Lung (tissue), 12 donors: ENCODE data around the gene HOXC9. TPM values are rescaled to one million over a fixed set of nuclear protein-coding genes. Genes with fewer than 3 reads are reported as not detected.

ENCODE experiments used
- ATAC-seq: fragments of 200-7000 bp; cut with Tn5 transposase; one replicate; pipeline ENCODE4 v1.9.1; 2020; ENCODE audit warnings: moderate number of reproducible peaks; ENCODE audit not compliant: insufficient read depth, low FRiP score
- DNase-seq, 3 donors: peaks; one replicate each; pipeline ENCODE4 v3.0.0-alpha.2; 2013 to 2017
- H3K27ac ChIP-seq, 2 donors: one replicate each; pipeline ENCODE4 v1.5.1; 2013; ENCODE audit warnings: mild to moderate bottlenecking in 2 of 2, moderate library complexity in 2 of 2, control low read depth in 1 of 2, inconsistent platforms in 1 of 2, low read depth in 1 of 2, low read length in 1 of 2
- H3K27me3 ChIP-seq, 3 donors: one replicate each; pipeline ENCODE4 v1.5.1; 2013; ENCODE audit warnings: low read length in 2 of 3; ENCODE audit not compliant: control insufficient read depth in 3 of 3, insufficient read depth in 3 of 3
- H3K36me3 ChIP-seq, 4 donors: one replicate each; pipeline ENCODE4 v1.5.1; 2013; ENCODE audit warnings: low read length in 4 of 4, mild to moderate bottlenecking in 1 of 4, moderate library complexity in 1 of 4; ENCODE audit not compliant: control insufficient read depth in 4 of 4, insufficient read depth in 4 of 4
- H3K4me1 ChIP-seq, 5 donors: one replicate each; pipeline ENCODE4 v1.5.1; 2013; ENCODE audit warnings: low read length in 5 of 5, mild to moderate bottlenecking in 2 of 5, moderate library complexity in 1 of 5; ENCODE audit not compliant: control insufficient read depth in 5 of 5, insufficient read depth in 5 of 5
- H3K4me3 ChIP-seq: one replicate; pipeline ENCODE4 v1.5.1; 2013; ENCODE audit warnings: mild to moderate bottlenecking, control low read depth, moderate library complexity
- H3K9ac ChIP-seq, 2 donors: one replicate each; pipeline ENCODE4 v1.5.1; 2013; ENCODE audit warnings: low read length in 2 of 2, control low read depth in 1 of 2; ENCODE audit not compliant: insufficient read depth in 1 of 2
- H3K9me3 ChIP-seq, 4 donors: one replicate each; pipeline ENCODE4 v1.5.1; 2013; ENCODE audit warnings: low read length in 3 of 4, mild to moderate bottlenecking in 1 of 4, moderate library complexity in 1 of 4; ENCODE audit not compliant: control insufficient read depth in 4 of 4, insufficient read depth in 3 of 4
- WGBS, 2 donors: extraction: QIAGEN DNeasy Blood & Tissue Kit; methylation state at CpG; one replicate each; pipeline ENCODE4 v1.1.7; 2013; 5-methylcytosine and 5-hydroxymethylcytosine counted together
- polyA plus RNA-seq, 2 donors: library from polyadenylated mRNA; stranded (reverse); fragments of 200-250 nt; gene quantifications; one replicate each; pipeline ENCODE4 v1.2.1, GENCODE V29; 2013
- total RNA-seq, 2 donors: library from RNA; depleted of rRNA in 1 of 2; stranded (reverse); fragments of >200 nt in 1 of 2; gene quantifications; one replicate each; pipeline ENCODE4 v1.2.1, GENCODE V29; 2014 to 2021
- TF ChIP-seq, protein P1 (sequence below): IDR thresholded peaks from 2 replicates; pipeline ENCODE4 v1.5.1; 2012; ENCODE audit warnings: mild to moderate bottlenecking; ENCODE audit errors: control extremely low read depth, extremely low read depth
- donor health status: control.
- donor health status: control.
- donor health status: Bipolar disorder and iron deficiency.
- donor health status: healthy.
- donor health status: DM: yes; HTN: yes; CAD: no.

HOXC9 gene
- total and polyA plus RNA-seq, 4 donors, result 0.08 to 0.18 TPM; not detected in 2

DNA sequence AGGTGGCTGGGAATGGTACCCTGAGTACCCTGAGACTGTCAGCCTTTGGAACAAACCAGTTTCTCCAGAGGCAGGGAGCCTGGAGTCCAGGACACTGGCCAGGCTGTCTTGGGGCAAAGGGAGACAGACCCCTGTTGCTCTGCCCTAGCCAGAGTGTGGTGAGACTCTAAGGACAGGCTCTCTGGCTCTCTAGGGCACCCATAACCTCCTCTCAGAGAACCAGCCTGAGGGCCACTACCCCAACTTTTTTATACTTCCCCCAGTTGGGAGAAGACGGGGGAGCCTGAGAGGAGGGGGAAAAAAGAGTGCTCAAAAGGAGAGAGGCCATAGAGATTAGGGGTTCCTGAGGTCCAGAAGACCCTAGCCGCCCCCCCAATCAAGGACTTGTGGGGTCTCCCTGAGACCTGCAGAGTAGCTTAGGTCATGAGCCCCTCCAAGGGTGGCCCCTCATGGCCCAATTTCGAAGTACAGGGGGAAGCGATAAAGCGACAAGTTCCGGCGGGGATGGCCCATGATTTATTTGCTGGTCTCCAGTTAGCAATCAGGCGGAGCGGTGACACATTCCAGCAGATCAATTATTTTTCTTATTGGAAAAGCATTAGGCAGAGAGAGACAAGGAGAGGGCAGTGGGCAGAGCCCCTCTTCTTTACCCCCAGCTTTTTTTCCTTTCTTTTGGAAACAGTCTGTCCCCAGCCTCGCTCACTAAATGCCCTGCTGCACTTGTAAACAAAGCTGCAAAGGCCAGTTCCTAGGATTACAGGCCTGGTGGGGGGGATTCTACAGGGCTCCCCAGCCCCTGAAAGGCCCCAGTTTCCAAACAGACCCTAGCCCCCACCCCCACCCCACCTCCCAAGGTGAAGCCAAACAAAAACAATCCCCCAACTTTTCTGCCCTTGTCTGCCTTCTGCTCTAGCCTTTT, 10.4 kb downstream of the HOXC9 start:
- ATAC-seq (no peak), DNase-seq (no peak)
- Histone ChIP-seq H3K27me3 (peaks cover 7 to 97% (median 85%) of the 10 kb centered on the region in 3 donors), H3K4me1 (peaks cover 0 to 20% (median 3%) of the 10 kb centered on the region in 5 donors), H3K36me3 (no peaks in the 10 kb centered on the region), H3K9me3 (peaks cover 0 to 16% (median 0%) of the 10 kb centered on the region in 4 donors), H3K4me3 (no peak overlapping the region), H3K9ac (no peak overlapping the region), H3K27ac (no peak overlapping the region)
- TF ChIP-seq, protein P1, sequence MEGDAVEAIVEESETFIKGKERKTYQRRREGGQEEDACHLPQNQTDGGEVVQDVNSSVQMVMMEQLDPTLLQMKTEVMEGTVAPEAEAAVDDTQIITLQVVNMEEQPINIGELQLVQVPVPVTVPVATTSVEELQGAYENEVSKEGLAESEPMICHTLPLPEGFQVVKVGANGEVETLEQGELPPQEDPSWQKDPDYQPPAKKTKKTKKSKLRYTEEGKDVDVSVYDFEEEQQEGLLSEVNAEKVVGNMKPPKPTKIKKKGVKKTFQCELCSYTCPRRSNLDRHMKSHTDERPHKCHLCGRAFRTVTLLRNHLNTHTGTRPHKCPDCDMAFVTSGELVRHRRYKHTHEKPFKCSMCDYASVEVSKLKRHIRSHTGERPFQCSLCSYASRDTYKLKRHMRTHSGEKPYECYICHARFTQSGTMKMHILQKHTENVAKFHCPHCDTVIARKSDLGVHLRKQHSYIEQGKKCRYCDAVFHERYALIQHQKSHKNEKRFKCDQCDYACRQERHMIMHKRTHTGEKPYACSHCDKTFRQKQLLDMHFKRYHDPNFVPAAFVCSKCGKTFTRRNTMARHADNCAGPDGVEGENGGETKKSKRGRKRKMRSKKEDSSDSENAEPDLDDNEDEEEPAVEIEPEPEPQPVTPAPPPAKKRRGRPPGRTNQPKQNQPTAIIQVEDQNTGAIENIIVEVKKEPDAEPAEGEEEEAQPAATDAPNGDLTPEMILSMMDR, result no peak
- WGBS, 2 donors, result 15 to 20% methylated on average over 10 of the region's 10 CpGs

DNA sequence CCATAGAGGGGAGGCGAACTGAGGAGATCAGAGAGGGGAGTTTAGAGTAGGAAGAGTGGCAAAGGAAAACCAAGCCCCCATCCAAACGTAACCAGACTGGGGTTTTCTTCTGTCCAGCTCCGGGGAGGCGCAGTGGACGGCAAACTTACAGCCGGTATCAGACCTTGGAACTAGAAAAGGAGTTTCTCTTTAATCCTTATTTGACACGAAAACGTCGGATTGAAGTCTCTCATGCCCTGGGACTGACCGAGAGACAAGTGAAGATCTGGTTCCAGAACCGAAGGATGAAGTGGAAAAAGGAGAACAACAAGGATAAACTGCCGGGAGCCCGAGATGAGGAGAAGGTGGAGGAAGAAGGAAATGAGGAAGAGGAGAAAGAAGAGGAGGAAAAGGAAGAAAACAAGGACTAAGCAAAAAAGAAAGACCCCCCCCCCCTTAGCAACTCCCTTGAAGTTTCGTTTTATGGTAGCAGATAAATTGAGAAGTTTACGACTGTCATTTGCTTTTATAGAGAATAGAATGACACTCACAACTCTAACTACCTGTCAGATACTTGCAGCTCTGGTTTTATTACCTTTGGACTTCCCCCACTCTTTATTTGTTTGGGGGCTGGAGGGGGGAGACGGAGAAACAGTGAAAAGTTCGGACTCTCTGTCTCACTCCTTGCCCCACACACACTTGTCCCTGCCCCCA, 11.2 kb downstream of the HOXC9 start:
- Histone ChIP-seq H3K4me3 (no peak overlapping the region), H3K9me3 (peaks cover 0 to 19% (median 0%) of the 10 kb centered on the region in 4 donors), H3K9ac (no peak overlapping the region), H3K27me3 (peaks cover 12 to 98% (median 87%) of the 10 kb centered on the region in 3 donors), H3K4me1 (peaks cover 0 to 14% (median 3%) of the 10 kb centered on the region in 5 donors), H3K36me3 (no peaks in the 10 kb centered on the region), H3K27ac (no peak overlapping the region)
- TF ChIP-seq, protein P1, result no peak
- WGBS, 2 donors, result 9 to 12% methylated on average over 17 of the region's 17 CpGs
- no peak for DNase-seq
- ATAC-seq, result no peak

DNA sequence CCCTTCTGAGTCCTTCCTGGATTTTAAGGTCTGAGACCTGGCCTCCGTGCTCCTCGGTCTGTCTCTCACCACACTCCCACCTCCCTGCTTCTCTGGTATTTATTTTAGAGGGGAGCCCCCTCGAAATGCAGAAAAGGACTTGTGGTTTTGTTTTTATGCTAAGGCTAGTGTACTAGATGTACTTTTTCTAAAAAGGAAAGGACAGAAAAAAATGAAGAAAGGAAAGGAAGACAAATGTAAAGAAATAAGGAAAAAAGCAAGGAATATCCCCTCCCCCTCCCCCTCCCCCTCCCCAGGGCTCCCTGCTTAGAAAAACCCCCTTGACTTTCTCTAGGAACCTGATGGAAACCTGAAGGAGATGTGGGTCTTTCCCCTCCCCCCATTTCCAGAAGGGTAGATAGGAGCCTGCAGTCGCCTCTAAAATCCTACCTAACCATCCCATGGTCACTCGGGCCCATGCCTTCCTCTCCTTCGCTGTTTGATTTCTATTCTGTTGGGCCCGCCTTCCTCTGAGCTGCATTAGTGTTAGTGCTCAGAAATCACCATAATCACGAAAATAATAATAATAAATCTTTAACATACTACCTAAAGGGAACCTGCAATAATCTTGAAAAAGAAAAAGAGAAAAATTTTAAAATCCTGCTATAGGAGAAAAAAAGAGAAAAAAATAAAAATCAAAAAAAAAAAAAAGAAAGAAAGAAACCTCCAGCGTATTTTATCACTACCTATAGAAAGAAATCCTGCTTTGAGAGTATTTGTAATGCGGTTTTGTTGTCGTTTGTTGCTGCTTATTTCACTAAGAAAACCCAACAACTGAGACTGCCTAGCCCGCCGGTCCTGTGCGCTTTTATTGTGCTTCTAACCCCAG, 11.9 kb downstream of the HOXC9 start:
- peaks cover 12 to 98% (median 90%) of the 10 kb centered on the region in 3 donors for H3K27me3 ChIP-seq
- H3K4me1 ChIP-seq, result peaks cover 0 to 6% (median 3%) of the 10 kb centered on the region in 5 donors
- H3K27ac ChIP-seq, result no peak overlapping the region
- no peaks in the 10 kb centered on the region for H3K36me3 ChIP-seq
- no peak for DNase-seq
- H3K9me3 ChIP-seq, result peaks cover 0 to 17% (median 0%) of the 10 kb centered on the region in 4 donors
- ATAC-seq, result no peak
- TF ChIP-seq, protein P1, result no peak
- WGBS, 2 donors, result 25 to 26% methylated on average over 14 of the region's 14 CpGs
- no peak overlapping the region for H3K9ac ChIP-seq
- H3K4me3 ChIP-seq, result no peak overlapping the region
